DOHH2 (cell line): Measurements from ENCODE around the gene ENO2.

Experiments used
- H3F3A ChIP-seq: fragments of 200-600 bp; sonication (generic), shearing (Covaris generic); 2 replicates; pipeline ENCODE4 v1.6.0; 2016; ENCODE audit warnings: antibody characterized with exemption, mild to moderate bottlenecking; ENCODE audit not compliant: control insufficient read depth, insufficient read depth
- H3K27ac ChIP-seq: fragments of 200-600 bp; sonication (generic); 2 replicates; pipeline ENCODE4 v1.5.1; 2014; ENCODE audit warnings: low read depth, mild to moderate bottlenecking, low read length, moderate library complexity
- H3K27me3 ChIP-seq: fragments of 200-600 bp; sonication (generic); 2 replicates; pipeline ENCODE4 v1.6.1; 2014; ENCODE audit warnings: mild to moderate bottlenecking, low read length, mixed read lengths; ENCODE audit not compliant: control insufficient read depth
- H3K36me3 ChIP-seq: fragments of 200-600 bp; sonication (generic); 2 replicates; pipeline ENCODE4 v1.6.1; 2014; ENCODE audit warnings: mild to moderate bottlenecking, low read length, moderate library complexity, mixed read lengths; ENCODE audit not compliant: control insufficient read depth
- H3K4me1 ChIP-seq: fragments of 200-600 bp; sonication (generic); 2 replicates; pipeline ENCODE4 v1.6.1; 2014; ENCODE audit warnings: mild to moderate bottlenecking, low read length, mixed read lengths; ENCODE audit not compliant: control insufficient read depth
- H3K4me2 ChIP-seq: fragments of 200-600 bp; sonication (generic); 2 replicates; pipeline ENCODE4 v1.6.0; 2014; ENCODE audit warnings: mild to moderate bottlenecking, low read length, moderate library complexity
- H3K4me3 ChIP-seq: fragments of 200-600 bp; sonication (generic); 2 replicates; pipeline ENCODE4 v1.5.1; 2014; ENCODE audit warnings: mild to moderate bottlenecking, low read length, mixed read lengths
- H3K79me2 ChIP-seq: fragments of 200-600 bp; sonication (generic); 2 replicates; pipeline ENCODE4 v1.6.1; 2014; ENCODE audit warnings: mild to moderate bottlenecking, low read length, mixed read lengths; ENCODE audit not compliant: control insufficient read depth
- H3K9me2 ChIP-seq: fragments of 200-600 bp; sonication (generic); replicated peaks from 2 replicates; pipeline ENCODE4 v1.6.1; 2014; ENCODE audit warnings: mild to moderate bottlenecking, low read length, mixed read lengths; ENCODE audit not compliant: control insufficient read depth
- H3K9me3 ChIP-seq: fragments of 200-600 bp; sonication (generic); 2 replicates; pipeline ENCODE4 v1.6.1; 2014; ENCODE audit warnings: antibody characterized with exemption, low read length, mixed read lengths; ENCODE audit not compliant: control insufficient read depth, insufficient read depth
- H4K20me1 ChIP-seq: fragments of 200-600 bp; sonication (generic); 2 replicates; pipeline ENCODE4 v1.6.0; 2014; ENCODE audit warnings: low read depth, mild to moderate bottlenecking, antibody characterized with exemption, low read length, moderate library complexity; ENCODE audit not compliant: control insufficient read depth, insufficient read depth
- EZH2phosphoT487 ChIP-seq: fragments of 200-600 bp; sonication (generic); IDR thresholded peaks from 2 replicates; pipeline ENCODE4 v1.6.1; 2017; ENCODE audit warnings: borderline replicate concordance, mild to moderate bottlenecking, antibody characterized with exemption, low read length, moderate library complexity, mixed read lengths
- TF ChIP-seq, protein P1 (sequence below): fragments of 200-600 bp; sonication (generic); IDR thresholded peaks from one replicate; pipeline ENCODE4 v1.5.1; 2014; ENCODE audit warnings: antibody characterized with exemption, mild to moderate bottlenecking, low read depth, low read length; ENCODE audit not compliant: poor library complexity, severe bottlenecking

The ENO2 gene

DNA sequence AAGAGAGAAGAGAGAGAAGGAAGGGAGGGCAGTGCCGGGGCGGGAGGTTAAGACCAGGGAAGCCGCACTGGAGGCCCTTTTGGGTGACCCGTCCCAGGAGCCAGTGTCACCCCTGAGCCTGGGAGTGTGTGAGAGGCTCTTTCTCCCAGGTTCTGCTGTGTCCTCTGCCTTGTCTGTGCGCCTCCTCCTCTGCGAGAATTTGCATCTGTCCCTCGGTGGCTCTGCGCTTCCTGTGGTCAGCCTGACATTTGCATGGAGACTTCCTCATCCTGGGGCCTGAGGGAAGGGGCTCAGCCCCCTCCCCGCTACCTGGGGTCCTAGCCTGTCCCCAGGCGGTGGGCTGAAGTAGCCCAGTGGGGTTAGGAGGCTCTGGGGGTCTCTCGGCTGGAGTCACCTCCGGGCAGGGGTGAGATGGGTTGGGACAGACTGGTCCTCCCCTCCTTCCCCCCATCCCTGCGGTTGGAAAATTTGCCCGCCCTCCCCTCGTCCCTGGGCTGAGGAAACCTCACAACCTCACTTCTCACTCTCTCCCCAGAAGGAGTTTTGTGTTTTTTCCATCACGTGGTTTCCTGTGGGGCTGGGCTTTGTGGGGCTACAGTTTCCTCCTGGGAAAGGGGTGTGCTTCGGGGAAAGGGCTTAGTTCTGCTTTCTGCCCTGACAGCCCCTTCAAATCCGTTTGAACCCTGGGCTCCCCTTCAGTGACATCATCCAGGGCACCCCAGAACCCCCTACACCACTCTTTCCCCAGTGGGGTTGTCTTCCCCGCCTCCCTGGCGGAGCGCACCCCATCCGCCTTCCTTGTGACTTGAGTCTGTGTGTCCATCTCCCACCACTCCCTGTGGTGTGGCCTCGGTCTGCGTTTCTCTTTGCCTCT, 39.3 kb downstream of the ENO2 start:
- TF ChIP-seq EZH2phosphoT487 = no peak; the same call in 1 of the 2 replicates
- TF ChIP-seq, protein P1, sequence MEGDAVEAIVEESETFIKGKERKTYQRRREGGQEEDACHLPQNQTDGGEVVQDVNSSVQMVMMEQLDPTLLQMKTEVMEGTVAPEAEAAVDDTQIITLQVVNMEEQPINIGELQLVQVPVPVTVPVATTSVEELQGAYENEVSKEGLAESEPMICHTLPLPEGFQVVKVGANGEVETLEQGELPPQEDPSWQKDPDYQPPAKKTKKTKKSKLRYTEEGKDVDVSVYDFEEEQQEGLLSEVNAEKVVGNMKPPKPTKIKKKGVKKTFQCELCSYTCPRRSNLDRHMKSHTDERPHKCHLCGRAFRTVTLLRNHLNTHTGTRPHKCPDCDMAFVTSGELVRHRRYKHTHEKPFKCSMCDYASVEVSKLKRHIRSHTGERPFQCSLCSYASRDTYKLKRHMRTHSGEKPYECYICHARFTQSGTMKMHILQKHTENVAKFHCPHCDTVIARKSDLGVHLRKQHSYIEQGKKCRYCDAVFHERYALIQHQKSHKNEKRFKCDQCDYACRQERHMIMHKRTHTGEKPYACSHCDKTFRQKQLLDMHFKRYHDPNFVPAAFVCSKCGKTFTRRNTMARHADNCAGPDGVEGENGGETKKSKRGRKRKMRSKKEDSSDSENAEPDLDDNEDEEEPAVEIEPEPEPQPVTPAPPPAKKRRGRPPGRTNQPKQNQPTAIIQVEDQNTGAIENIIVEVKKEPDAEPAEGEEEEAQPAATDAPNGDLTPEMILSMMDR = no peak
- Histone ChIP-seq H4K20me1 (peaks cover 10% of the 10 kb centered on the region; the same call in 1 of the 2 replicates), H3K9me2 (no peaks in the 10 kb centered on the region), H3K9me3 (no peaks in the 10 kb centered on the region), H3K4me3 (peak overlapping the region; percentile 73), H3K27ac (peak overlapping the region; percentile 74), H3K27me3 (peaks cover 72% of the 10 kb centered on the region), H3F3A (no peaks in the 10 kb centered on the region), H3K4me2 (peak overlapping the region; percentile 98), H3K4me1 (peaks cover 82% of the 10 kb centered on the region), H3K79me2 (no peaks in the 10 kb centered on the region), H3K36me3 (no peaks in the 10 kb centered on the region)

DNA sequence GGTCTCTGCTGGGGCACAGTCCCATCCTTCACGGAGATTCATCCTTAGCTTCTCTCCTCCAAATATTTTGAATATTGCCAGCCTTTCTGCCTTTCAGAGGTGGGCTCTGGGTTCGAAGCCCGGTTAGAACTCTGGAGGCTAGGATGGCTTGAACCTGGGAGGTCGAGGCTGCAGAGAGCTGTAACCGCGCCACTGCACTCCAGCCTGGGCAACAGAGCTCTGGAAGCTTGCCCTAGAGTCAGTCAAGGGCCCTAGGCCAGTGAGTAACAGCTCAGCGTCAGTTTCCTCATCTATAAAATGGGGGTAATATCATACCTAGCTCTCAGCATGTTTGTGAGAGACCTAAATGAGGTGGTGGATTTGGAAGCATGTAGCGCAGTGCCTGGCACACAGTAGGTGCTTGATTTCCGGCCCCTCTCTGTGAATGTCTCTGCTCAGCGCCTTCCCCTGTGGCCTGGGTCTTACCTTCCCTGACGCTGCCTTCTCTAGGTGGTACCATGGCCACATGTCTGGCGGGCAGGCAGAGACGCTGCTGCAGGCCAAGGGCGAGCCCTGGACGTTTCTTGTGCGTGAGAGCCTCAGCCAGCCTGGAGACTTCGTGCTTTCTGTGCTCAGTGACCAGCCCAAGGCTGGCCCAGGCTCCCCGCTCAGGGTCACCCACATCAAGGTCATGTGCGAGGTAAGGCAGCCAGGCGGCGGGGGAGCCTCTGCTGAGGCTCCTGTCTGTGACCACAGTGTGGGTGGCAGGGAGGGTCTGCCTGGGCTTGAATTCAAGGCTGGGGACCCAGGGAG, 40.1 kb downstream of the ENO2 start:
- Histone ChIP-seq H3K27ac (no peak overlapping the region; the same call in 1 of the 2 replicates), H3K4me1 (peaks cover 83% of the 10 kb centered on the region), H3K79me2 (no peaks in the 10 kb centered on the region), H3K27me3 (peaks cover 70% of the 10 kb centered on the region), H3K36me3 (no peaks in the 10 kb centered on the region), H4K20me1 (peaks cover 10% of the 10 kb centered on the region; the same call in 1 of the 2 replicates), H3K9me2 (no peaks in the 10 kb centered on the region), H3K9me3 (no peaks in the 10 kb centered on the region), H3F3A (no peaks in the 10 kb centered on the region), H3K4me2 (peak overlapping the region; percentile 98), H3K4me3 (peak overlapping the region; percentile 73)
- TF ChIP-seq, protein P1 = no peak
- TF ChIP-seq EZH2phosphoT487 = no peak

DNA sequence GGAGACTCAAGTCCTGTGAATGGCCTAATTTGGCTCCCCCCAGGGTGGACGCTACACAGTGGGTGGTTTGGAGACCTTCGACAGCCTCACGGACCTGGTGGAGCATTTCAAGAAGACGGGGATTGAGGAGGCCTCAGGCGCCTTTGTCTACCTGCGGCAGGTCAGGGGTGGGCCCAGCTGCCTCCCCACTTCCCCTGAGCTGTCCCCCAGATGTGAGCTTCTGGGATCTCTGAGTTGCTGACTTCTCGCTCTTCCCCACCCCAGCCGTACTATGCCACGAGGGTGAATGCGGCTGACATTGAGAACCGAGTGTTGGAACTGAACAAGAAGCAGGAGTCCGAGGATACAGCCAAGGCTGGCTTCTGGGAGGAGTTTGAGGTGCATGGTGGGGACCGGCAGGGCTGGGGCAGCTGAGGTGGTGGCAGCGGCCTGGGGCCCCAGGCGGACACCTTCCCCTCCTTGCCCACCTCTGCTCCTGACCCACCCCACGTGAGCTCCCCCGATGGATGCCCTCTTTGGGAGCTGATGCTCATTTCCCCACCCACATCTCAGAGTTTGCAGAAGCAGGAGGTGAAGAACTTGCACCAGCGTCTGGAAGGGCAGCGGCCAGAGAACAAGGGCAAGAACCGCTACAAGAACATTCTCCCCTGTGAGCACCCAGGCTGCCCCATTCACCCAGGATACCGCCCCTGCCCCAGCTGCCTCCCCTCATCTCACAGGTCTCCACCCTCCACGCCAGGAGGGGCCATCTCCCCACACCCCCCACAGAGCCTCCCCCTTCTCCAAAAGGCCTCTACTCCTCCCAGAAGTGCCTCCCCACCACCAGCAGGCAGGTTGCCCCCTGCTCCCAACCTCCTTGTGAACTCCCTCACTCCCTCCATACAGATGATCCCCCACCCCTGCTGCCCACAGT, 41.0 kb downstream of the ENO2 start:
- Histone ChIP-seq H3K27ac (no peak overlapping the region), H3K9me2 (no peaks in the 10 kb centered on the region), H3K36me3 (no peaks in the 10 kb centered on the region), H3F3A (no peaks in the 10 kb centered on the region), H3K27me3 (peaks cover 78% of the 10 kb centered on the region), H3K4me3 (no peak overlapping the region), H4K20me1 (peaks cover 10% of the 10 kb centered on the region; the same call in 1 of the 2 replicates), H3K79me2 (no peaks in the 10 kb centered on the region), H3K4me1 (peaks cover 87% of the 10 kb centered on the region), H3K9me3 (no peaks in the 10 kb centered on the region), H3K4me2 (no peak overlapping the region)
- TF ChIP-seq, protein P1 = no peak
- no peak for TF ChIP-seq EZH2phosphoT487
